Endodermal cell (in vitro differentiated cells): Measurements from ENCODE around the gene LGR4. TPM values are rescaled to one million over a fixed set of nuclear protein-coding genes. Genes with fewer than 3 reads are reported as not detected.
"Not testable (repeated sequence)": the region's sequence is repeated elsewhere in the genome, so short reads cannot be mapped to it uniquely, and the experiment has no call there.

Experiments used
- DNase-seq: peaks from one replicate; pipeline ENCODE4 v3.0.0-alpha.2; 2017
- H3K27ac ChIP-seq: 2 replicates; pipeline ENCODE4 v1.5.1; 2013; ENCODE audit warnings: mild to moderate bottlenecking, low read depth, low read length, moderate library complexity
- H3K27me3 ChIP-seq: 2 replicates; pipeline ENCODE4 v1.6.1; 2013; ENCODE audit warnings: mild to moderate bottlenecking, low read length, moderate library complexity; ENCODE audit not compliant: insufficient read depth, control insufficient read depth, poor library complexity, severe bottlenecking
- H3K36me3 ChIP-seq: 2 replicates; pipeline ENCODE4 v1.7.0; 2013; ENCODE audit warnings: mild to moderate bottlenecking, low read length, moderate library complexity; ENCODE audit not compliant: control insufficient read depth, insufficient read depth
- H3K4me1 ChIP-seq: one replicate; pipeline ENCODE4 v1.7.0; 2013; ENCODE audit warnings: low read length; ENCODE audit not compliant: control insufficient read depth, insufficient read depth
- H3K4me3 ChIP-seq: 2 replicates; pipeline ENCODE4 v1.5.1; 2013; ENCODE audit warnings: mild to moderate bottlenecking, low read length, moderate library complexity
- H3K9ac ChIP-seq: 2 replicates; pipeline ENCODE4 v1.6.1; 2013; ENCODE audit warnings: mild to moderate bottlenecking, low read length, moderate library complexity; ENCODE audit not compliant: poor library complexity, severe bottlenecking; ENCODE audit errors: extremely low read depth
- H3K9me3 ChIP-seq: 2 replicates; pipeline ENCODE4 v1.6.1; 2013; ENCODE audit warnings: mild to moderate bottlenecking, low read length, moderate library complexity; ENCODE audit not compliant: control insufficient read depth
- H3K27ac Mint-ChIP-seq: 2 replicates; pipeline ENCODE4 v1.8.0; 2020; ENCODE audit warnings: mixed read lengths
- H3K27me3 Mint-ChIP-seq: 2 replicates; pipeline ENCODE4 v1.8.0; 2021; ENCODE audit warnings: mild to moderate bottlenecking, mixed read lengths; ENCODE audit not compliant: insufficient read depth
- H3K36me3 Mint-ChIP-seq: 2 replicates; pipeline ENCODE4 v1.8.0; 2020; ENCODE audit warnings: low read depth, mixed read lengths
- H3K4me1 Mint-ChIP-seq: 2 replicates; pipeline ENCODE4 v1.8.0; 2020; ENCODE audit warnings: mixed read lengths
- H3K4me3 Mint-ChIP-seq: 2 replicates; pipeline ENCODE4 v1.8.0; 2020; ENCODE audit warnings: mild to moderate bottlenecking, moderate library complexity, mixed read lengths
- H3K9me3 Mint-ChIP-seq: 2 replicates; pipeline ENCODE4 v1.8.0; 2020; ENCODE audit warnings: mild to moderate bottlenecking, mixed read lengths
- CTCF ChIP-seq: fragments of 200-600 bp; sonication (generic); conservative IDR thresholded peaks from 2 replicates; pipeline ENCODE4 v1.5.0; 2021; ENCODE audit warnings: antibody characterized with exemption, mild to moderate bottlenecking
- WGBS, 2 experiments: methylation state at CpG; one replicate each; pipeline versions ENCODE4 v1.1.5 to v1.1.7; 2013; ENCODE audit warnings: missing lambda C conversion rate in 2 of 2, mixed read lengths in 1 of 2; ENCODE audit not compliant: insufficient coverage in 1 of 2, insufficient read length in 1 of 2; 5-methylcytosine and 5-hydroxymethylcytosine counted together
- total RNA-seq, 2 donors: library from RNA; stranded (reverse); fragmentation: NEBNext Ultra II Directional in 1 of 2; extraction: Animal tissue kit (Norgen Biotek cat#: 25700) in 1 of 2; gene quantifications; 2 replicates in 1 of 2; 3 replicates in 1 of 2; pipeline ENCODE4 v1.2.1, GENCODE V29; 2021

LGR4 gene
- total RNA-seq, 2 donors from 2014 or later: 73.7 to 75.6 TPM

GRCh38 chr11:27518518-27518917 lies 45.9 kb upstream of the LGR4 start:
- Mint-ChIP-seq H3K9me3 (no peaks in the 10 kb centered on the region), H3K4me3 (no peak overlapping the region), H3K4me1 (peaks cover 9% of the 10 kb centered on the region), H3K27me3 (peaks cover 13% of the 10 kb centered on the region), H3K27ac (no peak overlapping the region), H3K36me3 (no peaks in the 10 kb centered on the region)
- H3K9me3 ChIP-seq: no peaks in the 10 kb centered on the region
- H3K27ac ChIP-seq: no peak overlapping the region
- no peaks in the 10 kb centered on the region for H3K27me3 ChIP-seq
- H3K4me1 ChIP-seq: no peaks in the 10 kb centered on the region
- no peak for TF ChIP-seq CTCF
- H3K9ac ChIP-seq: no peak overlapping the region
- DNase-seq: no peak
- H3K4me3 ChIP-seq: no peak overlapping the region
- WGBS, 2 experiments: 80 to 87% methylated on average over 1 of the region's 2 CpGs
- H3K36me3 ChIP-seq: no peaks in the 10 kb centered on the region

- not testable (repeated sequence) for DNase-seq, H3K4me3 ChIP-seq, H3K4me1 Mint-ChIP-seq, H3K9me3 ChIP-seq, H3K27me3 ChIP-seq, H3K36me3 ChIP-seq, H3K27ac ChIP-seq, H3K4me3 Mint-ChIP-seq, H3K36me3 Mint-ChIP-seq, H3K4me1 ChIP-seq, H3K9me3 Mint-ChIP-seq, H3K9ac ChIP-seq, H3K27ac Mint-ChIP-seq
- WGBS, 2 experiments: 86 to 91% methylated on average over 1 of the region's 1 CpG
- H3K27me3 Mint-ChIP-seq: peaks cover 13% of the 10 kb centered on the region
These were observed 44.9 kb upstream of the LGR4 start for GRCh38 chr11:27517490-27517889.

GRCh38 chr11:27514558-27514957 lies 42.0 kb upstream of the LGR4 start:
- Mint-ChIP-seq H3K27ac (no peak overlapping the region), H3K4me3 (no peak overlapping the region), H3K4me1 (peaks cover 12% of the 10 kb centered on the region), H3K27me3 (peaks cover 9% of the 10 kb centered on the region), H3K36me3 (no peaks in the 10 kb centered on the region), H3K9me3 (no peaks in the 10 kb centered on the region)
- no peak for TF ChIP-seq CTCF
- no peaks in the 10 kb centered on the region for H3K9me3 ChIP-seq
- H3K27ac ChIP-seq: no peak overlapping the region
- DNase-seq: no peak
- peaks cover 2% of the 10 kb centered on the region for H3K4me1 ChIP-seq
- no peaks in the 10 kb centered on the region for H3K36me3 ChIP-seq
- H3K9ac ChIP-seq: no peak overlapping the region
- H3K4me3 ChIP-seq: no peak overlapping the region
- WGBS, 2 experiments: 90 to 93% methylated on average over 4 of the region's 4 CpGs
- H3K27me3 ChIP-seq: no peaks in the 10 kb centered on the region

DNA sequence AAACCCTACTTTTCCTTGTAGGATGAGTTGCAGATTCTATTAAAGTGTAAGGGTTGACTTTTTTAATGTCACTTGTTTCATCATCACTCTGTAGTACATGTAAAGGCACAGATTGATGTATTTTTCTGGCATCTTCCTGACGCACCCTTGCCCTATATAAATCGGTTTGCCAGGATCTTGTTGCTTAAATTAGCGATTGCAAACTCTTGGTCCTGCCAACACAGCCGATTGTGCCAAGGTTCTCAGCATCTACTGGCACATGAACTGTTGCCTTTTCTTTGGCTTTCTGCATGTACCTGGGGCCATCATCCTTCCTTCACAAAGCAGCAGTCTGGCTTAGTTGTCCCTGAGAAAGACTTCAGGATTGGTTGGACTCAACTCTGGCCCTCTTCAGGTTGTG lies 41.5 kb upstream of the LGR4 start:
- TF ChIP-seq CTCF: no peak
- H3K27me3 Mint-ChIP-seq: peaks cover 6% of the 10 kb centered on the region
- Histone ChIP-seq H3K36me3 (no peaks in the 10 kb centered on the region), H3K9ac (no peak overlapping the region), H3K4me1 (peaks cover 5% of the 10 kb centered on the region), H3K9me3 (no peaks in the 10 kb centered on the region), H3K27ac (no peak overlapping the region), H3K27me3 (no peaks in the 10 kb centered on the region), H3K4me3 (no peak overlapping the region)
- no peaks in the 10 kb centered on the region for H3K36me3 Mint-ChIP-seq
- H3K27ac Mint-ChIP-seq: no peak overlapping the region
- H3K4me1 Mint-ChIP-seq: peaks cover 12% of the 10 kb centered on the region
- H3K4me3 Mint-ChIP-seq: no peak overlapping the region
- no peak for DNase-seq
- no peaks in the 10 kb centered on the region for H3K9me3 Mint-ChIP-seq
- WGBS, 2 experiments: 95 to 98% methylated on average over 4 of the region's 4 CpGs
